Karpas-422 (cell line): ENCODE data around the gene GRB14. TPM values are rescaled to one million over a fixed set of nuclear protein-coding genes. Genes with fewer than 3 reads are reported as not detected.
A peak's percentile ranks its signal among the peaks of the same experiment; 100 is the strongest.
"Not testable (repeated sequence)": the region's sequence is repeated elsewhere in the genome, so short reads cannot be mapped to it uniquely, and the experiment has no call there.

Experiments used
- DNase-seq: peaks from one replicate; pipeline ENCODE4 v3.0.0-alpha.2; 2015
- H2AFZ ChIP-seq: fragments of 200-600 bp; sonication (generic); 2 replicates; pipeline ENCODE4 v1.6.1; 2014; ENCODE audit warnings: antibody characterized with exemption, low read length, mixed read lengths
- H3K27ac ChIP-seq: fragments of 200-600 bp; sonication (generic); 2 replicates; pipeline ENCODE4 v1.5.1; 2014; ENCODE audit warnings: mild to moderate bottlenecking, low read length, moderate library complexity
- H3K27me3 ChIP-seq: fragments of 200-600 bp; sonication (generic); 2 replicates; pipeline ENCODE4 v1.6.1; 2014; ENCODE audit warnings: low read length, mixed read lengths
- H3K36me3 ChIP-seq: fragments of 200-600 bp; sonication (generic); 2 replicates; pipeline ENCODE4 v1.6.1; 2014; ENCODE audit warnings: low read length, mixed read lengths; ENCODE audit not compliant: insufficient read depth
- H3K4me1 ChIP-seq: fragments of 200-600 bp; sonication (generic); 2 replicates; pipeline ENCODE4 v1.6.1; 2014; ENCODE audit warnings: mild to moderate bottlenecking, low read length, mixed read lengths
- H3K4me2 ChIP-seq: fragments of 200-600 bp; sonication (generic); 2 replicates; pipeline ENCODE4 v1.6.1; 2014; ENCODE audit warnings: low read length, low read depth, mild to moderate bottlenecking; ENCODE audit not compliant: poor library complexity, severe bottlenecking
- H3K4me3 ChIP-seq: fragments of 200-600 bp; sonication (generic); 2 replicates; pipeline ENCODE4 v1.5.1; 2014; ENCODE audit warnings: mild to moderate bottlenecking, antibody characterized with exemption, low read length, mixed read lengths
- H3K79me2 ChIP-seq: fragments of 200-600 bp; sonication (generic); 2 replicates; pipeline ENCODE4 v1.6.1; 2014; ENCODE audit warnings: mild to moderate bottlenecking, low read length, mixed read lengths
- H3K9ac ChIP-seq: fragments of 200-600 bp; sonication (generic); 2 replicates; pipeline ENCODE4 v1.6.0; 2014; ENCODE audit warnings: low read length
- H3K9me2 ChIP-seq: fragments of 200-600 bp; sonication (generic), shearing (Covaris generic); replicated peaks from 2 replicates; pipeline ENCODE4 v1.6.0; 2014; ENCODE audit warnings: mild to moderate bottlenecking, low read length, moderate library complexity; ENCODE audit not compliant: insufficient read depth
- H3K9me3 ChIP-seq: fragments of 300-700, 200-600 bp; sonication (generic); 2 replicates; pipeline ENCODE4 v1.6.1; 2014; ENCODE audit warnings: low read length, mixed read lengths
- H4K20me1 ChIP-seq: fragments of 200-600 bp; sonication (generic); 2 replicates; pipeline ENCODE4 v1.6.1; 2014; ENCODE audit warnings: mild to moderate bottlenecking, antibody characterized with exemption, low read length, low read depth; ENCODE audit not compliant: insufficient read depth
- total RNA-seq: library from RNA; depleted of rRNA; stranded (reverse); fragments of >200 nt; shearing (Covaris generic); gene quantifications from 2 replicates; pipeline ENCODE4 v1.2.3, GENCODE V29; 2014; ENCODE audit warnings: low replicate concordance

Gene GRB14
- total RNA-seq, 1 experiment from 2014 or later: not detected

- Histone ChIP-seq H3K4me1 (no peaks in the 10 kb centered on the region), H3K27me3 (no peaks in the 10 kb centered on the region), H3K4me3 (no peak overlapping the region), H3K9ac (no peak overlapping the region), H3K9me2 (no peaks in the 10 kb centered on the region), H3K79me2 (no peaks in the 10 kb centered on the region), H2AFZ (no peak overlapping the region), H3K9me3 (no peaks in the 10 kb centered on the region), H3K4me2 (no peak overlapping the region), H3K27ac (no peak overlapping the region), H3K36me3 (no peaks in the 10 kb centered on the region), H4K20me1 (no peaks in the 10 kb centered on the region)
- no peak for DNase-seq
These were observed 59.9 kb downstream of the GRB14 start for GRCh38 chr2:164561416-164561815.

- no peaks in the 10 kb centered on the region for H3K36me3 ChIP-seq
- H3K9me3 ChIP-seq: no peaks in the 10 kb centered on the region
- H3K4me1 ChIP-seq: no peaks in the 10 kb centered on the region
- no peaks in the 10 kb centered on the region for H3K27me3 ChIP-seq
- H3K4me2 ChIP-seq: no peak overlapping the region
- no peak overlapping the region for H2AFZ ChIP-seq
- no peak overlapping the region for H3K4me3 ChIP-seq
- H3K79me2 ChIP-seq: no peaks in the 10 kb centered on the region
- H3K27ac ChIP-seq: no peak overlapping the region
- no peak for DNase-seq
- H3K9ac ChIP-seq: no peak overlapping the region
- no peaks in the 10 kb centered on the region for H3K9me2 ChIP-seq
- H4K20me1 ChIP-seq: no peaks in the 10 kb centered on the region
These were observed 60.4 kb downstream of the GRB14 start for GRCh38 chr2:164560902-164561301.

DNA sequence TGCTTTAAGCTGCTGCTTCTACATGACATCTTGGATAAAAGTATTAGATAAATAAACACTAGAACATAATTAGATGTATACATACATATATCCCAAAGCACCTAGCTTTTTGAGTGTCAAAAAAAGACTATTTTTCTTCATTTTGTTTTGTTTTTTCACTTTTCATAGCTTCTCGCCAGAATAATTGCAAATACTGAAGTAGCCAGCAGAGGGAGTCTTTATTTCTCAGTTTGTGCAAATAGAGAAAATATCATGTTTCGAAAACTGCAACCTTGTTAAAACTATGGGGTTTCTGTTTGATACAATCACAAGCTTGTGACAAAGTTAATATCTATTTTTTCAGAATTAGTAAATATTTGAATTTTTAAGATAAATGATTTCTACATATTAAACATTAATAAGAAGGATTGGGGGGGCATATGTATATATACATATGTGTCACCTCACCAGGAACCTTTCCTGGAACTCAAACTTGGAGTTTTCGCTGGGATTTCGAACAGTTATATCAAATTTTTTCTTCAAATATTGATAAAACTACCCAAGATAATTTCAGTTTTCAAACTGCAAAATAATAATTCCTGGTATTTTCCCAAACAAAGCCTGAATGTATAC is 61.0 kb downstream of the GRB14 start:
- Histone ChIP-seq H3K27ac (no peak overlapping the region), H3K4me1 (no peaks in the 10 kb centered on the region), H3K36me3 (no peaks in the 10 kb centered on the region), H3K9me3 (no peaks in the 10 kb centered on the region), H3K4me2 (no peak overlapping the region), H3K27me3 (no peaks in the 10 kb centered on the region), H3K9me2 (no peaks in the 10 kb centered on the region), H3K9ac (no peak overlapping the region), H2AFZ (no peak overlapping the region), H3K4me3 (no peak overlapping the region), H4K20me1 (no peaks in the 10 kb centered on the region), H3K79me2 (no peaks in the 10 kb centered on the region)
- peak; percentile 67 for DNase-seq

DNA sequence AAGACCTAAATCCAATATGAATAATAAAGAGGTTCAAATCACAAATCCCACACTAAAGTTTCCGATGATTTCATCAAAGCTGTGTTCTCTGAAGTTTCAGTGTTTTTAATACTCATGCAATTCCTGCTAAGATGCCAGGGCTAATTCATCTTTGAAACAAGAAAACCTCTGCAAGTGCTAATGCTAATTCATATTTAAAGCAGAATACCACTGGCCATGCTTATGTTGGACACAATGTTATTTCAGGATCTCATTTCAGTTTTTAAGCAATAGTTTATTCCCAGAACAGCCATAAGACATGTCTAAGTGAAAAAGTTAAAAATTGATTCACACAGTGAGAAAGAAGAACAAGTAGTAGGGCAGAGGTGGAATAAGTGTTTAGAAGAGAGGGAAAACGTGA is 62.8 kb downstream of the GRB14 start:
- no peaks in the 10 kb centered on the region for H3K4me1 ChIP-seq
- H3K36me3 ChIP-seq: no peaks in the 10 kb centered on the region
- H4K20me1 ChIP-seq: no peaks in the 10 kb centered on the region
- H3K27me3 ChIP-seq: no peaks in the 10 kb centered on the region
- no peaks in the 10 kb centered on the region for H3K79me2 ChIP-seq
- H3K27ac ChIP-seq: no peak overlapping the region
- H3K9me3 ChIP-seq: no peaks in the 10 kb centered on the region
- H3K9ac ChIP-seq: no peak overlapping the region
- no peak overlapping the region for H3K4me2 ChIP-seq
- H2AFZ ChIP-seq: no peak overlapping the region
- H3K9me2 ChIP-seq: no peaks in the 10 kb centered on the region
- DNase-seq: no peak
- no peak overlapping the region for H3K4me3 ChIP-seq

DNA sequence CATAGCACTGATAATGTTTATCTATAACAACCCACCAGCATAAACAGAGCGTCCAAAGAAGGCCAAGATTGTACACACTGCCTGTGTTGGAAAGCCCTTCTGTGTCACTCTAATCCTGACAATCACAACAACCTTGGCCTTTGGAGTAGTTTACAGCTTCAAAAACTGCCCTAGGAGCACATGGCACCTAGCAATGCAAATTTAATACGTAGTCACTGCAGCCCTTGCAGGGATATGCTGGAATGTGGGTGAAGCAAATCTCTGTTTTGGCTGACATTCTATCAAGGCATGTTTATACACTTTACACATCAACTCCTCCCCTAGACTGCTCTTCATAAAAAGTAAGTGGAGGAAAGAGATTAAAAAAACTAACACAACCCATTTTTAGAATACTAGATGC is 66.8 kb downstream of the GRB14 start:
- no peak overlapping the region for H3K4me3 ChIP-seq
- H3K27ac ChIP-seq: no peak overlapping the region
- no peaks in the 10 kb centered on the region for H3K9me2 ChIP-seq
- no peak overlapping the region for H2AFZ ChIP-seq
- no peaks in the 10 kb centered on the region for H3K36me3 ChIP-seq
- H3K4me2 ChIP-seq: no peak overlapping the region
- H3K4me1 ChIP-seq: no peaks in the 10 kb centered on the region
- H4K20me1 ChIP-seq: no peaks in the 10 kb centered on the region
- DNase-seq: no peak
- H3K9me3 ChIP-seq: no peaks in the 10 kb centered on the region
- H3K9ac ChIP-seq: no peak overlapping the region
- no peaks in the 10 kb centered on the region for H3K27me3 ChIP-seq
- H3K79me2 ChIP-seq: no peaks in the 10 kb centered on the region

DNA sequence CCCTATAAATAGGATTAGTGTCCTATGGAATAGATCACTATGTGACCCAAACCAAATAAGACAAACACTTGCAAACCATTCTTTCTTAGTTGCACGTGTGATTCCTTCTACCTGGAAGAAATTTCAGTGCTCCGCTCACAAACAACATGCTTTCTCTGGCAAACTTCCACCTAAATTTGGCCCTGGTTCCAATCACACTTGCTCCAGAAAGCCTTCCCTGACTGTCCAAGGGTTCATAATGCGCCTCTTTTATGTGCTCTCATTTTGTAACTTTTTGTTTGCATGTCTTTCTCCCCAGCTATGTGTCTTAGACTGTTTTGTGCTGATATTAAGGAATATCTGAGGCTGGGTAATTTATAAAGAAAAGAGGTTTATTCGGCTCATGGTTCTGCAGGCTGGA is 69.8 kb downstream of the GRB14 start:
- Histone ChIP-seq H2AFZ (no peak overlapping the region), H3K27me3 (no peaks in the 10 kb centered on the region), H3K4me2 (no peak overlapping the region), H3K9ac (no peak overlapping the region), H3K36me3 (no peaks in the 10 kb centered on the region), H3K9me2 (no peaks in the 10 kb centered on the region), H3K9me3 (no peaks in the 10 kb centered on the region), H3K4me1 (no peaks in the 10 kb centered on the region), H4K20me1 (no peaks in the 10 kb centered on the region), H3K27ac (no peak overlapping the region), H3K79me2 (no peaks in the 10 kb centered on the region), H3K4me3 (no peak overlapping the region)
- no peak for DNase-seq

GRCh38 chr2:164549705-164550104 is 71.6 kb downstream of the GRB14 start:
- H3K79me2 ChIP-seq, H3K4me3 ChIP-seq, H3K27ac ChIP-seq, H3K9me3 ChIP-seq, H3K4me1 ChIP-seq, H3K9me2 ChIP-seq, H3K27me3 ChIP-seq, H3K4me2 ChIP-seq, H3K9ac ChIP-seq, H4K20me1 ChIP-seq, H2AFZ ChIP-seq, H3K36me3 ChIP-seq, DNase-seq: not testable (repeated sequence)

- Histone ChIP-seq H3K9me2 (no peaks in the 10 kb centered on the region), H3K9ac (no peak overlapping the region), H3K27me3 (no peaks in the 10 kb centered on the region), H3K9me3 (peaks cover 4% of the 10 kb centered on the region; the same call in 1 of the 2 replicates), H3K4me3 (no peak overlapping the region), H3K4me2 (no peak overlapping the region), H2AFZ (no peak overlapping the region), H3K36me3 (no peaks in the 10 kb centered on the region), H3K27ac (no peak overlapping the region), H4K20me1 (no peaks in the 10 kb centered on the region), H3K79me2 (no peaks in the 10 kb centered on the region), H3K4me1 (no peaks in the 10 kb centered on the region)
- DNase-seq: no peak
These were observed 75.8 kb downstream of the GRB14 start for GRCh38 chr2:164545484-164545883.

DNA sequence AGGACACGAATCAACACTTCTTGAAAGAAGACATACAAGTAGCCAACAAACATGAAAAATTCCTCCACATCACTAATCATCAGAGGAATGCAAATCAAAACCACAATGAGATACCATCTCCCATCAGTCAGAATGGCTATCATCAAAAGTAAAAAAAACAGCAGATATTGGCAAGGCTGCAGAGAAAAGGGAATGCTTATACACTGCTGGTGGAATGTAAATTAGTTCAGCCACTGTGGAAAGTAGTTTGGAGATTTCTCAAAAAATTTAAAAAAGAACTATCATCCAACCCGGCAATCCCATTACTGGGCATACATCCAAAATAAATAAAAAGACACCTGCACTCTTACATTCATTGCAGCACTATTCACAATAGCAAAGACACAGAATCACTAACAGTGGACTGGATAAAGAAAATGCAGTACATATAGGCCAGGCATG is 78.7 kb downstream of the GRB14 start:
- Histone ChIP-seq H3K9me2 (no peaks in the 10 kb centered on the region), H2AFZ (no peak overlapping the region), H3K4me2 (no peak overlapping the region), H3K9ac (no peak overlapping the region), H4K20me1 (no peaks in the 10 kb centered on the region), H3K4me3 (no peak overlapping the region), H3K27ac (no peak overlapping the region), H3K27me3 (no peaks in the 10 kb centered on the region), H3K36me3 (no peaks in the 10 kb centered on the region), H3K9me3 (peaks cover 4% of the 10 kb centered on the region; the same call in 1 of the 2 replicates), H3K4me1 (no peaks in the 10 kb centered on the region), H3K79me2 (no peaks in the 10 kb centered on the region)
- no peak for DNase-seq
